ENCODE measurements around the gene MOXD1.

GRCh38 chr6:132388291-132388690 is 13.0 kb downstream of the MOXD1 start:
- TF ChIP-seq CTCF (conservative IDR thresholded peaks at IDR 0.05; ENCODE audit: low read depth, low read length) = no peak
- no peak for TF ChIP-seq EZH2 (IDR thresholded peaks at IDR 0.05; ENCODE audit: low read length, unreplicated experiment)

Measured in PC-3 (cell line).